Measurements from ENCODE around the gene FSIP1. TPM values are rescaled to one million over a fixed set of nuclear protein-coding genes. Genes with fewer than 3 reads are reported as not detected.

The FSIP1 gene
- total RNA-seq, 2 experiments from 2014 or later, result 0.50 to 0.56 TPM

DNA sequence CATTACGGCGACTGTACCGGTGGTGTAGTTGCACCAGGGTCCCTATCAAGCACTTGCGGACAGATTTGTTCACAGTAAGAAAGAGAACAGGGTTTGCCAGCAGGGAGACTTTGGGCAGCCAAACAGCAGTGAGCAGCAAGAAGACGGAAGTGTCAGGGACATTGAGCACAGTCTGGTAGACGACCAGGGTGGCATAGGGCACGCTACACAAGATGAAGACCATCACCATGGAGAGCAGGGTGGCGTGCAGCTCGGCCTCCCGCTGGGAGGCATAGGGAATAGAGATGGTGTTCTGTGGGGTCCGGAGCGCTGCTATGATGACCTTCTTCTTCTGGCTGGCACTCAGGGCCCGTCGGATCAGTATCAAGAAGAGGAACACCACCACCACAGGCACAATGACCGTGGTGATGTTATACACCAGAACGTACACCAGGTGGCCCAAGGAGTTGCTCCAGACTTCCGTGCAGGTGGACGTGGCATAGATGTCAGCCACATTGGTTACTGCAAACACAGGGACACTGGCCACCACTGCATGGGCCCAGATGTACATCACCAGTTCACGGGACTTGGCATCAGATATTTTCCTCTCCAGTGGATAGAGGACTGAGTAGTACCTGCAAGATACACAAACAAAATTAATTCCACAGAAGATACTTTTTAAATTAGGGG, 19.1 kb upstream of the FSIP1 start:
- H3K27ac Mint-ChIP-seq, result no peak overlapping the region
- H3K4me1 Mint-ChIP-seq, result no peaks in the 10 kb centered on the region
- DNase-seq (no peak), ATAC-seq (peak; percentile 68)
- H3K27me3 Mint-ChIP-seq, result peaks cover 24% of the 10 kb centered on the region
- no peaks in the 10 kb centered on the region for H3K36me3 Mint-ChIP-seq
- no peaks in the 10 kb centered on the region for H3K9me3 Mint-ChIP-seq (ENCODE audit: low read depth)
- CTCF ChIA-PET, result no interaction called here
- H3K4me3 Mint-ChIP-seq, result no peak overlapping the region

- no peak for DNase-seq
- Mint-ChIP-seq H3K9me3 (ENCODE audit: low read depth) (no peaks in the 10 kb centered on the region), H3K4me1 (no peaks in the 10 kb centered on the region), H3K36me3 (no peaks in the 10 kb centered on the region), H3K4me3 (no peak overlapping the region), H3K27me3 (peaks cover 25% of the 10 kb centered on the region), H3K27ac (no peak overlapping the region)
- CTCF ChIA-PET, result interaction anchor here (2.9 kb wide), 1 partner anchor 11 kb away, joined by 14 read pairs; no protein-coding TSS in a partner anchor
- no peak for ATAC-seq
Observed at GRCh38 chr15:39799552-39800011, 16.9 kb upstream of the FSIP1 start.

DNA sequence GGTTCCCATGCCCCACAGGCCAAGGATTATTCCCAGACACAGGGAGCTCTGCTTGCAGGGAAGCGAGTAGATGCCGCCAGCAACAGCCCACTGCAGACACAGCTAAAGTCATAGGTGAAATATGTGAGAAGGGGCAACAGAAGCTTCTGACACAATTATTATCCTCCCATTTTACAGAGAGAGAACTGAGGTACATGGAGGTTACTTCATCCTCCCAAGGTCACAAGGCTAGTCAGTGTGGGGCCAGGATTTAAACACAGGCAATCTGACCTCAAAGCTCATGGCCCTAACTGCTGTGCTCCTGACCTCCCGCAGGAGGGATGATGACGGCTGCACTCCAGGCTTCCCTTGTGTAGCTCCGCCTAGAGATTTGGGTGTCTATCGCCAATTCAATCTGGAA, 15.7 kb upstream of the FSIP1 start:
- no peaks in the 10 kb centered on the region for H3K36me3 Mint-ChIP-seq

DNA sequence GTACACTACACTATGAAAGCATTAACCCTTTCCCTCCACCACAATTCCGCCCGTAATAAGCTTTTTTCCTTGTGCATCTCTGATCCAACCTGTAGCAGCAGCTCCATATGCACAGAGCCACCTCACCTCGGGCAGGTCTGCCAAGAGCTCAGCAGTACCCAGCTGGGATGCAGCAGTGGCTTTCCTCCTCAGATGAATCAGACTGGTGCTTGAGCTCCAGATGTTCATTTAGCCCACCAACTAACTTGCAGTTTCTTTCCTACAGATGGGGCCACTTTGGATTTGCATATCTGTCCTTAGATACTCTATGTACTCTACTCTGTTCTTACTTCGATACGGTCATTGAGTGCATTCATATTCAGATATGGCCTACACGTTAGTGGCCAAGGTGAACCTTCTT, 14.8 kb upstream of the FSIP1 start:
- peaks cover 2% of the 10 kb centered on the region for H3K4me1 Mint-ChIP-seq
- no peak overlapping the region for H3K27ac Mint-ChIP-seq
- peaks cover 42% of the 10 kb centered on the region for H3K27me3 Mint-ChIP-seq
- DNase-seq (no peak), ATAC-seq (no peak)
- no peaks in the 10 kb centered on the region for H3K9me3 Mint-ChIP-seq (ENCODE audit: low read depth)
- H3K36me3 Mint-ChIP-seq, result no peaks in the 10 kb centered on the region
- H3K4me3 Mint-ChIP-seq, result no peak overlapping the region
- CTCF ChIA-PET, result interaction anchor here (2.9 kb wide), 1 partner anchor 9 kb away, joined by 14 read pairs; no protein-coding TSS in a partner anchor

More for the DNA sequence above, 15.7 kb upstream of the FSIP1 start:
- no peak for ATAC-seq
- Mint-ChIP-seq H3K4me3 (no peak overlapping the region), H3K27me3 (peaks cover 35% of the 10 kb centered on the region), H3K9me3 (ENCODE audit: low read depth) (no peaks in the 10 kb centered on the region), H3K4me1 (no peaks in the 10 kb centered on the region), H3K27ac (no peak overlapping the region)
- CTCF ChIA-PET, result interaction anchor here (2.9 kb wide), 1 partner anchor 10 kb away, joined by 14 read pairs; no protein-coding TSS in a partner anchor
- DNase-seq, result no peak

- Mint-ChIP-seq H3K9me3 (ENCODE audit: low read depth) (no peaks in the 10 kb centered on the region), H3K4me1 (peaks cover 2% of the 10 kb centered on the region), H3K27me3 (peaks cover 42% of the 10 kb centered on the region), H3K4me3 (no peak overlapping the region), H3K27ac (no peak overlapping the region), H3K36me3 (no peaks in the 10 kb centered on the region)
- DNase-seq, result no peak
- CTCF ChIA-PET, result interaction anchor here (2.9 kb wide), 1 partner anchor 8 kb away, joined by 14 read pairs; no protein-coding TSS in a partner anchor
- ATAC-seq, result no peak
Observed at GRCh38 chr15:39796601-39797000, 14.0 kb upstream of the FSIP1 start.

- CTCF ChIA-PET, result no interaction called here
- H3K9me3 Mint-ChIP-seq (ENCODE audit: low read depth), result no peaks in the 10 kb centered on the region
- peaks cover 2% of the 10 kb centered on the region for H3K4me1 Mint-ChIP-seq
- no peak overlapping the region for H3K27ac Mint-ChIP-seq
- DNase-seq (no peak), ATAC-seq (no peak)
- H3K4me3 Mint-ChIP-seq, result no peak overlapping the region
- no peaks in the 10 kb centered on the region for H3K36me3 Mint-ChIP-seq
- H3K27me3 Mint-ChIP-seq, result peaks cover 42% of the 10 kb centered on the region
Observed at GRCh38 chr15:39795486-39795885, 12.8 kb upstream of the FSIP1 start.

- CTCF ChIA-PET, result no interaction called here
- ATAC-seq (no peak), DNase-seq (no peak)
- H3K36me3 Mint-ChIP-seq, result no peaks in the 10 kb centered on the region
- peaks cover 38% of the 10 kb centered on the region for H3K27me3 Mint-ChIP-seq
- no peaks in the 10 kb centered on the region for H3K9me3 Mint-ChIP-seq (ENCODE audit: low read depth)
- no peak overlapping the region for H3K27ac Mint-ChIP-seq
- H3K4me1 Mint-ChIP-seq, result peaks cover 2% of the 10 kb centered on the region
- H3K4me3 Mint-ChIP-seq, result no peak overlapping the region
Observed at GRCh38 chr15:39794954-39795353, 12.3 kb upstream of the FSIP1 start.

- ATAC-seq (no peak), DNase-seq (no peak)
- no peaks in the 10 kb centered on the region for H3K36me3 Mint-ChIP-seq
- H3K9me3 Mint-ChIP-seq (ENCODE audit: low read depth), result no peaks in the 10 kb centered on the region
- peaks cover 32% of the 10 kb centered on the region for H3K27me3 Mint-ChIP-seq
- peaks cover 2% of the 10 kb centered on the region for H3K4me1 Mint-ChIP-seq
- H3K27ac Mint-ChIP-seq, result no peak overlapping the region
- no peak overlapping the region for H3K4me3 Mint-ChIP-seq
- CTCF ChIA-PET, result interaction anchor here (0.5 to 1.1 kb wide), 2 partner anchors 36 to 144 kb away, joined by 3 read pairs; no protein-coding TSS in a partner anchor
Observed at GRCh38 chr15:39793923-39794322, 11.3 kb upstream of the FSIP1 start.

DNA sequence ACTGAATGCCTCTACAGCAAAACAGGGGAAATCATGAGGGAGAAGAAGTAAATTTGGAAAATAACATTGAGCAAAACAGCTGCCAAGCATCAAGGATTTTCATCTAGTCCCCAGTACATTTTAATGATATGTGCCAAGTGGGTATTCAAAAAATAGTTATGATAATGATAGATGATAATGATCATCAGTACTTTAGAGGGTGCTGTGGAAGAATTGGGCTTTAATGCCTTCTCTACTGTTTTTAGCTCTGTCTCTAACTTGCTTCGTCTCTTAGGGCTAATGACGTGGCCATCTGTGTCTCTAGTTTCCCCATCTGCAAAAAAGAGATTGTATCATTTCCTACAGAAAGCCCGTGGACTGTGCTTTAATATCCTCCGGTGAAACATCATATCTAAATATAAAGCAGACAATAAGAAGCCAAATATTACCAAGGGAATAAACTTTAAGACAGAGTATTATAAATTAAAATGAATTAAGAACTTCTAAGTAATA, 10.2 kb upstream of the FSIP1 start:
- CTCF ChIA-PET, result no interaction called here
- no peak for ATAC-seq

GRCh38 chr15:39792025-39792843, 9.6 kb upstream of the FSIP1 start:
- H3K4me3 Mint-ChIP-seq, result no peak overlapping the region

More for the DNA sequence above, 10.2 kb upstream of the FSIP1 start:
- Mint-ChIP-seq H3K27ac (no peak overlapping the region), H3K4me3 (no peak overlapping the region), H3K9me3 (ENCODE audit: low read depth) (no peaks in the 10 kb centered on the region), H3K36me3 (no peaks in the 10 kb centered on the region), H3K27me3 (peaks cover 32% of the 10 kb centered on the region), H3K4me1 (peaks cover 11% of the 10 kb centered on the region)
- DNase-seq, result no peak

DNA sequence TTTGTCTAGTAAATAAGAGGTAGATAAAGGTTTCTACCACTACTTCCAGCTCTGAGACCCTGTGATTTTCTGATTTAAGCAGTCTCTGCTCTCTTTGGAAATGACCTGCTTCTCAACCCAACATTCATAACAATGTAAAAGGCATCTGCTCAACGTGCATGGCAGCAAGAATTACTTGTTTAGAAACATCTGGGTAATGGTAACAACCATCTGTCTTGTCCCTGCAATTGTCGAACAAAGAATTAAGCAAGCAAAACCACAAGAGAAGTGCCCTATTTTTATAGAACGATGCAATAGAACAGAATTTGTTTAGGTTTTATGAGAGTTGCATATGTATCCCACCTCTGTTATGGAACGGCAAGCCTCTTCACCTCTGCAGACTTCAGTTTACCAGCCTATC, 7.1 kb upstream of the FSIP1 start:
- H3K9me3 Mint-ChIP-seq (ENCODE audit: low read depth), result no peaks in the 10 kb centered on the region
- peaks cover 2% of the 10 kb centered on the region for H3K36me3 Mint-ChIP-seq
- DNase-seq (no peak), ATAC-seq (no peak)
- CTCF ChIA-PET, result interaction anchor here (1.4 to 2.9 kb wide), 2 partner anchors 8 to 485 kb away, joined by 4 to 14 read pairs; no protein-coding TSS in a partner anchor
- H3K27ac Mint-ChIP-seq, result no peak overlapping the region
- peaks cover 38% of the 10 kb centered on the region for H3K4me1 Mint-ChIP-seq
- H3K4me3 Mint-ChIP-seq, result no peak overlapping the region
- peaks cover 18% of the 10 kb centered on the region for H3K27me3 Mint-ChIP-seq

More at GRCh38 chr15:39792025-39792843, 9.6 kb upstream of the FSIP1 start:
- Mint-ChIP-seq H3K4me1 (peaks cover 18% of the 10 kb centered on the region), H3K27me3 (peaks cover 29% of the 10 kb centered on the region), H3K9me3 (ENCODE audit: low read depth) (no peaks in the 10 kb centered on the region), H3K36me3 (no peaks in the 10 kb centered on the region), H3K27ac (no peak overlapping the region)
- no peak for ATAC-seq
- CTCF ChIA-PET, result no interaction called here
- no peak for DNase-seq

GRCh38 chr15:39788800-39789565, 6.3 kb upstream of the FSIP1 start:
- peaks cover 3% of the 10 kb centered on the region for H3K36me3 Mint-ChIP-seq
- H3K4me3 Mint-ChIP-seq, result no peak overlapping the region
- H3K27ac Mint-ChIP-seq, result no peak overlapping the region
- peaks cover 11% of the 10 kb centered on the region for H3K27me3 Mint-ChIP-seq
- peaks cover 46% of the 10 kb centered on the region for H3K4me1 Mint-ChIP-seq
- DNase-seq, result no peak
- H3K9me3 Mint-ChIP-seq (ENCODE audit: low read depth), result no peaks in the 10 kb centered on the region
- ATAC-seq, result no peak
- CTCF ChIA-PET, result interaction anchor here (1.4 to 2.9 kb wide), 3 partner anchors 9 to 486 kb away, joined by 4 to 14 read pairs (median 6); no protein-coding TSS in a partner anchor

DNA sequence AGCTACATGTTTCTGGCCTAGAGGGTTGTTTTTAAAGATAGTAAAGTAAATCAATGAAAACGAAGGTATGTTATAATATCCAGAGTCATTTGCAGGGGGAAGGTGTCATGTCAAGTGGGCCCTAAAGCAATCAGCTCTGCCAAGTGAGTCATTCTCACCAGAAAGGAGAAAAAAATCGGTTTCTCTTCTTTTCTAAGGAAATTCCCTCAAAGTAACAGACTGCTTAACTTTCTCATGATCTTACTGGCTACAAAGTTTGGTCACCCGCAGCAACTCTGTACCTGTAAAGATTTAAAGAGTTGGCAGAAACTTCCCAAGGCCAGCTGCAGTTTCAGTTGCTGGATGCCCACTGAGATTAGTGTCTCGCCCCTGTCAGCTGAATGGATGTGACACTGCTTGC, 5.5 kb upstream of the FSIP1 start:
- no peak for DNase-seq
- H3K27ac Mint-ChIP-seq, result peak overlapping the region; percentile 8
- CTCF ChIA-PET, result interaction anchor here (0.7 to 2.9 kb wide), 12 partner anchors 10 to 491 kb away, joined by 3 to 14 read pairs (median 4); no protein-coding TSS in a partner anchor
- no peak overlapping the region for H3K4me3 Mint-ChIP-seq
- H3K27me3 Mint-ChIP-seq, result peaks cover 6% of the 10 kb centered on the region
- ATAC-seq, result no peak
- H3K36me3 Mint-ChIP-seq, result peaks cover 3% of the 10 kb centered on the region
- H3K4me1 Mint-ChIP-seq, result peaks cover 52% of the 10 kb centered on the region
- no peaks in the 10 kb centered on the region for H3K9me3 Mint-ChIP-seq (ENCODE audit: low read depth)
